LNCAP (cell line): ENCODE data around the gene LDLRAD3.

Experiments used
- TF ChIP-seq, protein P1 (sequence below): fragments of 450-650 bp; IDR thresholded peaks from 2 replicates; pipeline ENCODE4 v1.5.1; 2017; ENCODE audit warnings: mild to moderate bottlenecking

LDLRAD3 gene

GRCh38 chr11:36241497-36241896 lies 297.6 kb downstream of the LDLRAD3 start:
- TF ChIP-seq, protein P1, sequence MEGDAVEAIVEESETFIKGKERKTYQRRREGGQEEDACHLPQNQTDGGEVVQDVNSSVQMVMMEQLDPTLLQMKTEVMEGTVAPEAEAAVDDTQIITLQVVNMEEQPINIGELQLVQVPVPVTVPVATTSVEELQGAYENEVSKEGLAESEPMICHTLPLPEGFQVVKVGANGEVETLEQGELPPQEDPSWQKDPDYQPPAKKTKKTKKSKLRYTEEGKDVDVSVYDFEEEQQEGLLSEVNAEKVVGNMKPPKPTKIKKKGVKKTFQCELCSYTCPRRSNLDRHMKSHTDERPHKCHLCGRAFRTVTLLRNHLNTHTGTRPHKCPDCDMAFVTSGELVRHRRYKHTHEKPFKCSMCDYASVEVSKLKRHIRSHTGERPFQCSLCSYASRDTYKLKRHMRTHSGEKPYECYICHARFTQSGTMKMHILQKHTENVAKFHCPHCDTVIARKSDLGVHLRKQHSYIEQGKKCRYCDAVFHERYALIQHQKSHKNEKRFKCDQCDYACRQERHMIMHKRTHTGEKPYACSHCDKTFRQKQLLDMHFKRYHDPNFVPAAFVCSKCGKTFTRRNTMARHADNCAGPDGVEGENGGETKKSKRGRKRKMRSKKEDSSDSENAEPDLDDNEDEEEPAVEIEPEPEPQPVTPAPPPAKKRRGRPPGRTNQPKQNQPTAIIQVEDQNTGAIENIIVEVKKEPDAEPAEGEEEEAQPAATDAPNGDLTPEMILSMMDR, result no peak

GRCh38 chr11:36243641-36244040 lies 299.8 kb downstream of the LDLRAD3 start:
- TF ChIP-seq, protein P1, result no peak

DNA sequence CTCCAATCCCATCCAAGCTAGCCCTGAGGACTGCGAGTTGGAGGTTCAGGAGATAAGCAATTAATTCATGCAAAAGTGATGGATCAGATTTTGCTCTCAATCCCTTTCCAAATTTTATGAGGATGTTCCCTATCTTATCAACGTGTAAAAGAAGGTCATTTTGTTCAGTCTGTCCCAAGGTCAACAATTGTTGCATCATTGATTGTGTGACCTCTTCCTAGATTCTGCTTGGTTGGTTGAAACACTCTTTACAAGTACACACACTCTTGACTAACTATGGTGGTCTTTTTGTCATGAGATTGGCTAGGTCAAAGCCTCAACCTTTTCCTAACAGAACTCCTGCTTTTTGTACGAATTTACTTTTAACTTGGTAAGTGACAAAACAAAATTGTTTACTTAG lies 303.6 kb downstream of the LDLRAD3 start:
- TF ChIP-seq, protein P1, result no peak

DNA sequence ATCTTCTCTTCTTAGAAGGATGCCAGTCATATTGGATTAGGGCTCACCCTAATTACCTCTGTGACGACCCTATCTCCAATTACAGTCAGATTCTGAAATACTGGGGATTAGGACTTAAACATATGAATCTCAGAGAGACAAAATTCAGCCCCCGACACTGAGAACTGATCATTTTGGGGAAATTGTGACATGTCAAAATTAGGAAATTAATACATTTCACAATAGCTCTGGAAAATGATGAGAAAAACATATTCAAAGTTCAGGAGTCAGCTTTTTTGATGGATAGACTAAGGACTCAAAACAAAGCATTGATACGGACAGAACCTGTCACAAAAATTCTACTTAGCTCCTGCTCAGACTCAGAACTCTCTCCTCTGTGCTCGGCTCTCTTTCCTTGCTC lies 304.6 kb downstream of the LDLRAD3 start:
- TF ChIP-seq, protein P1, result no peak

- TF ChIP-seq, protein P1, result no peak
Measured at GRCh38 chr11:36249246-36249645, 305.4 kb downstream of the LDLRAD3 start.

- TF ChIP-seq, protein P1, result no peak
Measured at GRCh38 chr11:36251823-36252222, 308.0 kb downstream of the LDLRAD3 start.

DNA sequence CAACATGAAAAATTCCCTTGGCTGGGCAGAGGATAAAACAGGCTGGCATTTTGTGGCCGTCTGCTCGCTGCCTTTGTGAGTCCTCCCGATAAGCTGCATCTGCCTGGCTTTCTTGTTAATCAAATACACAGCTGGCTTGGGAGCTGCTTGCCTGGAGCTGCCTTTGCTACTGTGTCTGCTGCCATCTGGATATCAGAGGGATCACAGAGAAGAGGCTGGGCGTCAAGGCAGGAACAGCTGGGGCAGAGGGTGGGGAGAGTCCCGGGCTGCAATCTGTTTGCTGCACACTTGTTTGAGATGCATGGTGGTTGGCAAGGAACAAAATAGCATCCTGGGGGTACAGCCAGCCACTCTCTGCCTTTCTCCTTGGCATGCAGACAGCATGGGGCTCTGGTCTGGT lies 309.4 kb downstream of the LDLRAD3 start:
- TF ChIP-seq, protein P1, result no peak

- TF ChIP-seq, protein P1, result no peak
Measured at GRCh38 chr11:36254713-36255112, 310.9 kb downstream of the LDLRAD3 start.
